Measurements from ENCODE around the gene ARFGEF3.

The ARFGEF3 gene

DNA sequence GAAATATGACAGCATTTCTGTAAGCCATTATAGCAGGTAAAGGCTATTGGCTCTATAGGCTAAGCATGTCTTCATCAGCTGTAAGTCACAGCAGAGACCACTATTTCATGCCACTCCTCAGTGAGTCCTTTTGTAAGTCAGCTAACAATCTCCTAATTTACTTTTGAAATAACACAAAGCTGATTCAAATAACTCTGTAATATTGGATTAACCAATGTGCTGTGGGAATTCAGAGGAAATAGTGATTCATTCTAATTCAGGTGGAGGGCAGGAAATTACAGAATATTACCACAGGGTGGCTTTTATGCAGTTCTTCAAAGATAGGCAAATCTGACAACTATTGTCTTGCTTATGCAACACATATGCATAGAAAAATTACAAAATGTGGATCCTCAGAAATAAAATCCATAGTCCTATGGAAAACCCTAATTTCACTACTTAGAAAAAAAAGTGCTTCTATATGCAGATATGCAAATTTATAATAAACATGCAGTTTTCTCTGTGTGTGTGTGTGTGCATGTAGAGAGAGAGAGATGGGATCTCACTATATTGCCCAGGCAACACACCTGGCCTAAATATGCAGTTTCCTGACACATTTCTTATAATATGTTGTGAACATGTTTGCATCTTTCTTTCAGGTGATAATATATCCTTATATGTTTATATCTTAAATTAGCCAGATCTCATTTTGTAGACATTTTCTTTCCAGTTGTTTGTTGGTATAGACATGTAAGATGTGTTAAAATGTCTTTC is 211.1 kb downstream of the ARFGEF3 start:
- no peak for FAIRE-seq

DNA sequence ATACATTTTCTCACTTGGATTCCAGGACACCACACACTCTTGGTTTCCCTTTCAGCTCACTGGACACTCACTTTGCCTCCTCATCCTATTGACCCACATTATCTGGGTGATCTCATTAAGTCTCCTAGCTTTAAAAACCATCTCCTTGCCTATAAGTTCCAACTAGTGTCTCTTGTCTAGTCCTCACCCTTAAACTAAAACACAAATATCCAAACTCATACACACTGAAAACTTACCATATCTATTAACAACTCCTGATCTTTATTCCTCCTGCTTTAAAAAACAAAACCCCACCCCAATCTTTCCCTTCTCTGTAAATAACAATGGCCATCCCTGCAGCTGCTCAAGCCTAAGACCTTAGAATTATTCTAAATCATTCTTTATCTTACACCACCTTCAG is 212.5 kb downstream of the ARFGEF3 start:
- no peak for FAIRE-seq

DNA sequence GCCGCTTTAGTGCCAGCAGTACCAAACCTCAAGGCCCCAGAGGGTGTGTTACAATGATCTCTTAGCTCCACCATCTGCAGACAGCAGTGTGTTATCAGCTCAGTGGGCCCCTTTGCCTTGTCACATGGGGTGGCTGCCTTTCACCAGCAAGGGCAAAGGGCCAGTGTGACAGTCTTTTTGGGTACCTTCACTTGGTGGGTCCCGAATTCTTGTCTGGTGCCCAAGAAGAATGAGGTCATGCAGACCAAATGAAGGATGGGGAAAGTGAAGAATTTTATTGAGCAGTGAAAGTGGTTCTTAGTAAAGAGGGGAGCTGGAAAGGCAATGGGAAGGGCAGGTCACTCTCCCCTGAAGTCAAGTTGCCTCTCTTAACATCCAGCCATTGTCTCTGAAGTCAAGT is 213.1 kb downstream of the ARFGEF3 start:
- FAIRE-seq: no peak

DNA sequence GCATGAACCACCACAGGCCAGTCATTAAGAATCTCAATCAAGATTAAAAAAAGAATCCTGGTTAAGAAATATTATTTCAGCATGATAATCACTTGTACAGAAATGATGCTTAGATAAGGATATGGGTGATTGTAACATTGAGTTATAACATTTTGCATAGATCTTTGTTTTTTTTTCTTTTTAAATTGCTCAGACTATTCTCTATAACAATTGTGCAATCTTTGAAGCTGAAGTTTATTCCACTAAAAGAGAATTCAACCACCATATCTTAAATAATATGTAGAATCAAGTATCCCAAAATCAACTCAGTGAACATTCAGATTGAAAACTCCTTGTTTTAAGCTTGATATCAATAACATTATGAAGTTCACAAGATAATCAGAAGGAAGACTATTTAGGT is 215.3 kb downstream of the ARFGEF3 start:
- no peak for FAIRE-seq

DNA sequence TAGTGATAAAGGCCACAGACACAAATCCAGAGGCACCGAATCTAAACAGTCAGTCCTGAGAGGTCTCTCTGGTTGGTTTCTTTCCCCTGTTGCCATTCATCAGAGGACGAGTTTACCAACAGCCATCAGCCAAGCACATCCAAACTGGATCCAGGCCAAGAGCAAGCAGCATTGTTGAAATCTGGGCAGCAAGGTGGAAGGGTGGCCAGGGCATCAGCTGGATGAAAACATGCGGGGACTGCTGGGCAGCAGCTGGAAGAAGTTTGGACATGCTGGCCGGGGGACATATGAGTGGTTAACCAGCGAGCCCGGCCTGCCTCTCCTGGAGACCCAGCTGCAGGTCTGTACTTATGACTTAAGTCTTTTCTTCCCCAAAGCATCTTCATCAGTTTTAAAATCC is 216.1 kb downstream of the ARFGEF3 start, which contains the start of gene SMIM28:
SMIM28 (plus strand) TSS at position 62 of the 400 bp plus-strand sequence; CDS start at position 230, 168 bp downstream.
- no peak for FAIRE-seq

DNA sequence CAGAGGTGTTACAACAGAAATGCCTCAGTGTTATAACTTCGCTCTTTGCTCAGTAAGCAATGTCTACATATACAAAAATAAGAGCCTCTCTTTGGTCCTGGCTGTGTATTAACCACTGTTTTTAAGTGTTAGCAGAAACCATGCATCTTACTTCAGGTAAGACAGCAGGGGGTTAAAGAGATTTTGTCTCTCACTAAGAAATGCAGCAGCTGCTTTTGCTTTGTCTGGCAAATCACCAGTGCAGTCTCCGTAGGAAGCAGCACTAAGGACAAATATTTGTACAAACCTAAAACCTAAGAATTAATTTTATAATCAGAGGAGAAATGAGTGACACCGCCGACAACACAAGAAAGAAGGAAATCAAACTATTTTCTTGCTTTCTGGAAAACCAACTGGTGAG is 216.7 kb downstream of the ARFGEF3 start:
- FAIRE-seq: no peak

DNA sequence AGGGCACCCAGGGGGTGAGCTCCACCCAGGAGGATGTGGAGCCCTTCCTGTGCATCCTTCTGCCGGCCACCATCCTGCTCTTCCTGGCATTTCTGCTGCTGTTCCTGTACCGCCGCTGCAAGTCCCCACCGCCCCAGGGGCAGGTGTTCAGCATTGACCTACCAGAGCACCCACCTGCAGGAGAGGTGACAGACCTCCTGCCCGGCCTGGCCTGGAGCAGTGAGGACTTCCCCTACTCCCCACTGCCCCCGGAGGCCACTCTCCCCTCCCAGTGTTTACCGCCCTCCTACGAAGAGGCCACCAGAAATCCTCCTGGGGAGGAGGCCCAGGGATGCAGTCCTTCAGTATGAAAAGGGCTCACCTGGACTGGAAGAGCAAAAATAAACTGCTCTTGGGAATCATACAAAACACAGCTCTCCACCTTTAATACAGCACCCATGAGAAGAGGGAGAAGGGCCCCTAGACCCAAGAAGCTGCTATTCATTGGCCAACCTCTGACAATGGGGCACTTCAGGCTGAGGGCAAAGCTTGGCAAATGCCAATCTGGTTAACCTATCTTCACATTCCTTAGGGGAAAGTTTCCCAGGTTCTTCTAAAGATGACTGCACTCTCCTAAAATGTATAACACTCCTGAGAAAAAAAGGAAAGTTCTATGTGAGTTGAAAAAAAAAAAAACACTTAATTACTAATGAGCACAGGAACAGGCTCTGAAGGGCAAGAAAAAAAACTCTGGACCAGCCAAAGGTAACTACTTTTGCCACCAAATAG is 220.9 kb downstream of the ARFGEF3 start:
- no peak for FAIRE-seq

DNA sequence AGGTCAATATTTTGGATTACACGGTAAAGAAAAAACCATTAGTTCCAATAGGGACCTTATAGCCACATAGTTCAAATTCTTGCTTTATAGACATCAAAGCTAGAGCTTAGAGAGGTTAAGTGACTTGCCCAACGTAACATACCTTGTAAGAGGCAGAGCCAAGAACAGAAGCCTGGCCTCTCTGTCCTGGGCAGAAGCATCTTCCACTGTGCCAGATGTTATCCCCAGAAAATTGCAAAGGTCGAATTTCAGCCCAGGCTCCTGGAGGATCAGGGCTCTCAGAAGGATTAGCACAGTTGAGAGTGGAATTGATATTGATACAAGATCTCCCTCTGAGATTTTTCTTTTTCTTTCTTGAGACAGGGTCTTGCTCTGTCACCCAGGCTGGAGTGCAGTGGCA is 222.0 kb downstream of the ARFGEF3 start:
- FAIRE-seq: no peak

DNA sequence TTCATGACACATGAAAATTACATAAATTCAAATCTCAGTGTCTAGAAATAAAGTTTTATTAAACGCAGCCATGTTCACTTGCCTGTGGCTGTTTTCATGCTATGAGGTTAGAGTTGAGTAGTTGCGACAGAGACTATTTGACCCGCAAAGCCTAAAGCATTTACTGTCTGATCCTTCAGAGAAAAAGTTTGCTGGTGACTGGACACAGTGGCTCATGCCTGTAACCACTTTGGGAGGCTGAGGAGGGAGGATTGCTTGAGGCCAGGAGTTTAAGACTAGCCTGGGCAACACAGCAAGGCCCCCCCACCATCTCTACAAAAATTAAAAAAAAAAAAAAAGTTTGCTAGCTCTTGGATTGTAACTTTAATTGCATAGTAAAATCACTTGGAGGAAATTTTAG is 225.2 kb downstream of the ARFGEF3 start:
- FAIRE-seq: no peak

DNA sequence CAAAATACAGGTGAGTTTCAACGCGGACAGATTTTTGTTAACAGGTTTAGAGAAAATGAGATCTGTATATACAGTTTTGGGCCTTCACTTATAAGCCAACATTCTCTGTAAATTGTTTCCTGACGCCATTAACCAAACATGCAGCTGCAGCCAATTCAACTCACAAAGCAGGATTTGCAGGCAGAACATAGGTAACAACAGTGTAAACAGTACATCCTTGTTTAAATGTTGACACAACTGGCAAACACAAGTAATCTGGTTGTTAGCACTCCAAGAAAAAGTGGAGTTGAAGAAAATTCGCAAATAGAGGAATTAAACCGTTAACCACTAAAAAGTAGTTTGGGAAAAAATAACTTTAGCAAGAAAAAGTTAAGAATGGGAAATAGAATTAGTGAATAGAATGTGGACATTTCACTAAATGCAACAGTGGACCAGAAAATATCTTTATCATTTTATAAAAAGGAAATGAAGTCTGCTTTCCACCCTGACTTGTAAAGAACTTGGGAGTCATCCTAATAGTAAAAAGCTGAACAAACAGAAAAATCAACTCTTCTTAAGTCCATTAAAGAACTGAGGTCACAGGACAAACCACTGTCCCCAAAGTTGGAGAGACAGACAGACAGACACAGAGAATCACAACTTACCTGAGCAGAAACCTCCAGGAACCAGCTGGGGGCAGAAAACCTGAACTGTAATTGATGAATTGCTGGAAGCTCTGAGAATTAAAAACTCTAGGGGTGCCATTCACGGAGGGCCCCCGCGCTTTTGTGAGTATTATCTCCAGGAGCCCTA is 226.0 kb downstream of the ARFGEF3 start:
- no peak for FAIRE-seq

DNA sequence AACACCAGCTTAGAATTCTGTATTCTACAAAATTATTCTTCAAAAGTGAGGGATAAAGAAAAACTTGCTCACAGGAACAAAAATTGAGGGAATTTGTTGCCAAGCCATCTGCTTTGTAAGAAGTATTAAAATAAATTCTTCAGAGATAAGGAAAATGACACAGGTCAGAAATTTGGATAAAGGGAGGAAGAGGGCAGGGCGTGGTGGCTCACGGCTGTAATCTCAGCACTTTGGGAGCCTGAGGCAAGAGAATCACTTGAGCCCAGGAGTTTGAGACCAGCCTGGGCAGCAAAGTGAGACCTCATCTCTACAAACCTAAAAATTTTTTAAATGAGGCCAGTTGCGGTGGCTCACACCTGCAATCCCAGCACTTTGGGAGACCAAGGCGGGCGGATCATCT is 227.8 kb downstream of the ARFGEF3 start:
- no peak for FAIRE-seq
